ENCODE data around the gene ERC1. TPM values are rescaled to one million over a fixed set of nuclear protein-coding genes. Genes with fewer than 3 reads are reported as not detected.

ERC1 gene
- polyA plus RNA-seq, 1 donor from 2014 or later = 7.1 TPM

GRCh38 chr12:1465990-1466389, 475.0 kb downstream of the ERC1 start:
- no peaks in the 10 kb centered on the region for H3F3A ChIP-seq (ENCODE audit: insufficient read depth, low read length, poor library complexity, severe bottlenecking)
- no peaks in the 10 kb centered on the region for H4K20me1 ChIP-seq (ENCODE audit: insufficient read depth)
- no peak for TF ChIP-seq CTCF (IDR thresholded peaks at IDR 0.05; ENCODE audit: poor library complexity, severe bottlenecking)
- no peak for TF ChIP-seq RAD21 (conservative IDR thresholded peaks at IDR 0.05)
- no peak for TF ChIP-seq POLR2AphosphoS5 (IDR thresholded peaks at IDR 0.05)
- TF ChIP-seq EZH2 (IDR thresholded peaks at IDR 0.05; ENCODE audit: borderline replicate concordance, insufficient read depth, low read length, poor library complexity, severe bottlenecking) = no peak
- no peak for TF ChIP-seq EP300 (conservative IDR thresholded peaks at IDR 0.05; ENCODE audit: poor library complexity, severe bottlenecking)
- no peaks in the 10 kb centered on the region for H3K9me2 ChIP-seq (ENCODE audit: insufficient read depth, low read length)
- H3K9me3 ChIP-seq (ENCODE audit: low read length) = no peaks in the 10 kb centered on the region
- no peak overlapping the region for H3K27ac ChIP-seq (ENCODE audit: low read length)
- H3K36me3 ChIP-seq (ENCODE audit: insufficient read depth, low read length) = no peaks in the 10 kb centered on the region
- H3K27me3 ChIP-seq (ENCODE audit: insufficient read depth, low read depth, low read length) = no peaks in the 10 kb centered on the region
- H2AFZ ChIP-seq (ENCODE audit: low read depth, low read length) = no peak overlapping the region
- no peak overlapping the region for H3K9ac ChIP-seq (ENCODE audit: low read length)
- H3K4me2 ChIP-seq (ENCODE audit: low read length) = no peak overlapping the region
- H3K4me3 ChIP-seq (ENCODE audit: low read length) = no peak overlapping the region
- H3K79me2 ChIP-seq (replicated peaks; ENCODE audit: insufficient read depth, low read length) = no peaks in the 10 kb centered on the region

- H4K20me1 ChIP-seq (ENCODE audit: insufficient read depth) = no peaks in the 10 kb centered on the region
- no peak overlapping the region for H3K4me2 ChIP-seq (ENCODE audit: low read length)
- no peaks in the 10 kb centered on the region for H3K79me2 ChIP-seq (replicated peaks; ENCODE audit: insufficient read depth, low read length)
- TF ChIP-seq TAF1 (IDR thresholded peaks at IDR 0.05; ENCODE audit: low read depth) (no peak), POLR2AphosphoS5 (IDR thresholded peaks at IDR 0.05) (no peak), CTCF (IDR thresholded peaks at IDR 0.05; ENCODE audit: poor library complexity, severe bottlenecking) (no peak), REST (IDR thresholded peaks at IDR 0.05; ENCODE audit: borderline replicate concordance) (no peak), EZH2 (IDR thresholded peaks at IDR 0.05; ENCODE audit: borderline replicate concordance, insufficient read depth, low read length, poor library complexity, severe bottlenecking) (no peak), MXI1 (conservative IDR thresholded peaks at IDR 0.05; ENCODE audit: poor library complexity, severe bottlenecking) (no peak), SMC3 (conservative IDR thresholded peaks at IDR 0.05; ENCODE audit: poor library complexity) (no peak), EP300 (conservative IDR thresholded peaks at IDR 0.05; ENCODE audit: poor library complexity, severe bottlenecking) (no peak), RAD21 (conservative IDR thresholded peaks at IDR 0.05) (no peak)
- no peak overlapping the region for H3K4me3 ChIP-seq (ENCODE audit: low read length)
- no peaks in the 10 kb centered on the region for H3F3A ChIP-seq (ENCODE audit: insufficient read depth, low read length, poor library complexity, severe bottlenecking)
- no peaks in the 10 kb centered on the region for H3K36me3 ChIP-seq (ENCODE audit: insufficient read depth, low read length)
- no peak overlapping the region for H3K27ac ChIP-seq (ENCODE audit: low read length)
- no peaks in the 10 kb centered on the region for H3K27me3 ChIP-seq (ENCODE audit: insufficient read depth, low read depth, low read length)
- no peak overlapping the region for H2AFZ ChIP-seq (ENCODE audit: low read depth, low read length)
- no peaks in the 10 kb centered on the region for H3K9me2 ChIP-seq (ENCODE audit: insufficient read depth, low read length)
- H3K9ac ChIP-seq (ENCODE audit: low read length) = no peak overlapping the region
- no peaks in the 10 kb centered on the region for H3K9me3 ChIP-seq (ENCODE audit: low read length)
These were observed 475.6 kb downstream of the ERC1 start for GRCh38 chr12:1466481-1467154.

Measured in neural cell (in vitro differentiated cells).